Smooth muscle cell (in vitro differentiated cells): ENCODE results near the gene KIF25. TPM values are rescaled to one million over a fixed set of nuclear protein-coding genes. Genes with fewer than 3 reads are reported as not detected.
A peak's percentile ranks its signal among the peaks of the same experiment; 100 is the strongest.

Experiments
- DNase-seq: peaks from one replicate; lab custom pipeline; 2025; ENCODE audit not compliant: unreplicated experiment; lab: John Stamatoyannopoulos, UW
- H2AFZ ChIP-seq: fragments of 200-600 bp; sonication (generic); 2 replicates; pipeline ENCODE4 v1.6.0; 2016; ENCODE audit warnings: antibody characterized with exemption, low read depth, mild to moderate bottlenecking
- H3F3A ChIP-seq: fragments of 200-600 bp; sonication (generic); 2 replicates; pipeline ENCODE4 v1.6.0; 2017; ENCODE audit warnings: antibody characterized with exemption, low read depth
- H3K27ac ChIP-seq: fragments of 200-600 bp; sonication (generic); 2 replicates; pipeline ENCODE4 v1.5.1; 2016; ENCODE audit warnings: low read depth, mild to moderate bottlenecking
- H3K27me3 ChIP-seq: fragments of 200-600 bp; sonication (generic); 2 replicates; pipeline ENCODE4 v1.6.1; 2016; ENCODE audit warnings: low read depth, mild to moderate bottlenecking
- H3K36me3 ChIP-seq: fragments of 200-600 bp; sonication (generic); 2 replicates; pipeline ENCODE4 v1.5.1; 2016; ENCODE audit warnings: low read depth
- H3K4me1 ChIP-seq: fragments of 200-600 bp; sonication (generic); 2 replicates; pipeline ENCODE4 v1.5.1; 2016; ENCODE audit warnings: low read depth
- H3K4me2 ChIP-seq: fragments of 200-600 bp; sonication (generic); 2 replicates; pipeline ENCODE4 v1.6.0; 2016; ENCODE audit warnings: mild to moderate bottlenecking
- H3K4me3 ChIP-seq: fragments of 200-600 bp; sonication (generic); 2 replicates; pipeline ENCODE4 v1.5.1; 2016; ENCODE audit warnings: mild to moderate bottlenecking
- H3K79me2 ChIP-seq: fragments of 200-600 bp; sonication (generic); 2 replicates; pipeline ENCODE4 v1.6.0; 2016; ENCODE audit warnings: low read depth, mild to moderate bottlenecking
- H3K9ac ChIP-seq: fragments of 200-600 bp; sonication (generic); 2 replicates; pipeline ENCODE4 v1.6.0; 2016; ENCODE audit warnings: low read depth
- H3K9me3 ChIP-seq: fragments of 200-600 bp; sonication (generic); replicated peaks from 2 replicates; pipeline ENCODE4 v1.5.1; 2016; ENCODE audit warnings: low read depth
- H4K20me1 ChIP-seq: fragments of 200-600 bp; sonication (generic); 2 replicates; pipeline ENCODE4 v1.6.0; 2016; ENCODE audit warnings: low read depth
- CTCF ChIP-seq: fragments of 200-600 bp; sonication (generic); IDR thresholded peaks from 2 replicates; pipeline ENCODE4 v1.5.1; 2017; ENCODE audit warnings: borderline replicate concordance, mild to moderate bottlenecking, antibody characterized with exemption; ENCODE audit not compliant: insufficient read depth, poor library complexity, severe bottlenecking
- WGBS: methylation state at CpG from one replicate; pipeline ENCODE4 v1.1.7; 2016; ENCODE audit warnings: low lambda C conversion rate; 5-methylcytosine and 5-hydroxymethylcytosine counted together
- polyA plus RNA-seq: library from polyadenylated mRNA; unstranded; fragments of >200 nt; fragmentation: Nextera tagmentation; extraction: Ambion mirVana; gene quantifications from 2 replicates; pipeline ENCODE4 v1.2.1, GENCODE V29; 2016
- total RNA-seq: library from RNA; depleted of rRNA; stranded (reverse); fragments of >200 nt; gene quantifications from 2 replicates; pipeline ENCODE4 v1.2.3, GENCODE V29; 2014

Gene KIF25
- total and polyA plus RNA-seq, 2 experiments from 2014 or later: 0.22 to 1.5 TPM

GRCh38 chr6:168030218-168030746, 32.8 kb downstream of the KIF25 start:
- no peak for TF ChIP-seq CTCF
- H3F3A ChIP-seq: peaks cover 45% of the 10 kb centered on the region
- no peaks in the 10 kb centered on the region for H3K79me2 ChIP-seq
- H2AFZ ChIP-seq: no peak overlapping the region
- no peak for DNase-seq
- H3K9me3 ChIP-seq: no peaks in the 10 kb centered on the region
- H3K4me2 ChIP-seq: peak overlapping the region; percentile 73
- WGBS: 72% methylated on average over 4 of the region's 5 CpGs
- H3K4me1 ChIP-seq: peaks cover 23% of the 10 kb centered on the region
- no peaks in the 10 kb centered on the region for H3K36me3 ChIP-seq
- no peak overlapping the region for H3K9ac ChIP-seq
- no peaks in the 10 kb centered on the region for H4K20me1 ChIP-seq
- no peak overlapping the region for H3K27ac ChIP-seq
- H3K27me3 ChIP-seq: no peaks in the 10 kb centered on the region
- no peak overlapping the region for H3K4me3 ChIP-seq

- H3K4me1 ChIP-seq: peaks cover 27% of the 10 kb centered on the region
- H2AFZ ChIP-seq: no peak overlapping the region
- H4K20me1 ChIP-seq: no peaks in the 10 kb centered on the region
- no peak overlapping the region for H3K9ac ChIP-seq
- no peak for TF ChIP-seq CTCF
- no peak overlapping the region for H3K4me3 ChIP-seq
- peak overlapping the region; percentile 93 for H3K27ac ChIP-seq
- H3F3A ChIP-seq: peaks cover 51% of the 10 kb centered on the region
- no peaks in the 10 kb centered on the region for H3K9me3 ChIP-seq
- no peaks in the 10 kb centered on the region for H3K79me2 ChIP-seq
- DNase-seq: no peak
- WGBS: 75% methylated on average over 2 of the region's 2 CpGs
- H3K36me3 ChIP-seq: no peaks in the 10 kb centered on the region
- peak overlapping the region; percentile 73 for H3K4me2 ChIP-seq
- no peaks in the 10 kb centered on the region for H3K27me3 ChIP-seq
Measured at GRCh38 chr6:168030908-168031307, 33.4 kb downstream of the KIF25 start.

GRCh38 chr6:168031411-168031971, 34.0 kb downstream of the KIF25 start:
- H3K9ac ChIP-seq: peak overlapping the region; percentile 48

More at GRCh38 chr6:168031411-168031971, 34.0 kb downstream of the KIF25 start:
- Histone ChIP-seq H4K20me1 (no peaks in the 10 kb centered on the region), H3K36me3 (no peaks in the 10 kb centered on the region), H3K27me3 (no peaks in the 10 kb centered on the region), H2AFZ (peak overlapping the region; percentile 12), H3K79me2 (no peaks in the 10 kb centered on the region), H3K4me1 (peaks cover 33% of the 10 kb centered on the region), H3K27ac (peak overlapping the region; percentile 93), H3K4me2 (peak overlapping the region; percentile 73), H3K9me3 (no peaks in the 10 kb centered on the region), H3K4me3 (no peak overlapping the region), H3F3A (peaks cover 56% of the 10 kb centered on the region)
- no peak for TF ChIP-seq CTCF
- DNase-seq: no peak
- 45% methylated on average over 14 of the region's 14 CpGs for WGBS
